NB4 (cell line): Measurements from ENCODE around the gene MAP2K7.

Experiments
- CTCF ChIP-seq: IDR thresholded peaks from one replicate; pipeline ENCODE4 v1.5.1; 2012; ENCODE audit warnings: low read depth, low read length
- MAX ChIP-seq: IDR thresholded peaks from 2 replicates; pipeline ENCODE4 v1.6.1; 2011; ENCODE audit warnings: low read depth, low read length
- MYC ChIP-seq: IDR thresholded peaks from 2 replicates; pipeline ENCODE4 v1.6.1; 2011; ENCODE audit warnings: low read depth, low read length
- POLR2A ChIP-seq: IDR thresholded peaks from 2 replicates; pipeline ENCODE4 v1.6.1; 2011; ENCODE audit warnings: mild to moderate bottlenecking; ENCODE audit not compliant: insufficient read length; ENCODE audit errors: extremely low read depth

DNA sequence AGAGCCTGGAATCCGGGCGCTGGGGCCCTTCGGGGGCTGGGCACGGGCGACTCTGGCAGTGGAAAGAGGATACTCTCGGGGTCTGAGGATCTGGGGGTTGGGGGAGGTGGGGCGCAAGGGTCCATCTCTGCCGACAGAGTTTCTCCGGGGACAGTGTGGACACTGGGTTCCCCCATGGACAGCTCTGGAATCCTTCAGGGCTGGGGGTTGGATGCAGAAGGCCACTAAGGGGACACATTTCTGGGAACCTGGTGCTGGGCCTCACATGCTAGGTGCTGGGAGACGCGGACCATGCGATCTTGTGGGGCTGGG, 13.2 kb downstream of the MAP2K7 start:
- TF ChIP-seq CTCF: no peak
- TF ChIP-seq POLR2A: no peak
- no peak for TF ChIP-seq MYC
- no peak for TF ChIP-seq MAX
